GM13976 (cell line): ENCODE results near the gene XCR1.

Experiments
- DNase-seq: peaks from one replicate; pipeline ENCODE4 v3.0.0; 2012; ENCODE audit warnings: low spot score
- CTCF ChIP-seq: IDR thresholded peaks from 2 replicates; pipeline ENCODE4 v1.5.1; 2012; ENCODE audit warnings: borderline replicate concordance, mild to moderate bottlenecking; ENCODE audit not compliant: insufficient read depth; ENCODE audit errors: extremely low read depth, missing control alignments, control extremely low read depth
- in situ Hi-C: fragments of 300-500 bp; cut with MboI; formaldehyde crosslinking; loops from one replicate; pipeline ENCODE4 v1.12.0; 2022; ENCODE audit warnings: low sequenced_read_pairs, mixed read lengths, inconsistent platforms; ENCODE audit not compliant: unreplicated experiment

XCR1 gene

DNA sequence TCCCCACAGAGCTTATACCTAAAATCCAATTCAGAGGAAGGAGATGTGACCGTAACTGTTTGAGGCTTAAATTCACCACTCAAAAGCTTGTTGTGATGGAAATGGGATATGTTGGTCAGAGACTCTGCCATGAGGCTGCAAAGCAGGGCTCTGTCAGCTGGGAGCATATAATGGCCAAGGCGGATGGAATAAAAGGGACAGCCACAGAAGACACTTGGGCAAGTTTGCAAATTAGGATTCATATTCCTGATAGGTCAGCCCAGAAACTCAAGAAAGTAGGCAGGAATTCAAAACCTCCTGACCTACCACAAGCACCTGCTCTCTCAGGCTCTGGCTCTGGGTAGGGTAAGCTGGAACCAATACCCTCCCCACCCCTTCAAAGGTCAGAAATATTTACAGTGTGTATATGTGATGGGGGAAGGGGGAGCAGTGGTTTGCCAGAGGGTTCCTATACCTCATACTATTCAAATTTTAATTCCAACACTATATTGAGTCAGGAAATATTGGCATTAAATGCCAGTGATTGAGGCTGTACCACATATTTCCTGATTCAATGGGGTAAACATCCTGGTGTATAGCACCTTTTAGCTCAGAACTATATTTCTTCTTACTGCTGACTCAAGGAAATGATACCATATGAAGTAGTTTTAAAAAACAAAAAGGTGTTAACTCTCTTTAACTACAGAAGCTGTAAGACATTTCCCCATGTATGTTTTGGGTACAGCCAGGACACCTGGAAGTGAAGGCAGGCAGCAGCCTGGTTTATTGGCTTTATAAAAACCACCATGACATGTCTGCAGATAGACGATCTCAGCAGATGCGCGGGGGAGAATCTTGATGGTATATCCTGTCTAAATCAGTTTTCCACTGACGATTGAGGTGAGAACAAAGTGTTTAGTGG lies 50.8 kb downstream of the XCR1 start:
- TF ChIP-seq CTCF = no peak
- no peak for DNase-seq
- in situ Hi-C loops = no loop called here

DNA sequence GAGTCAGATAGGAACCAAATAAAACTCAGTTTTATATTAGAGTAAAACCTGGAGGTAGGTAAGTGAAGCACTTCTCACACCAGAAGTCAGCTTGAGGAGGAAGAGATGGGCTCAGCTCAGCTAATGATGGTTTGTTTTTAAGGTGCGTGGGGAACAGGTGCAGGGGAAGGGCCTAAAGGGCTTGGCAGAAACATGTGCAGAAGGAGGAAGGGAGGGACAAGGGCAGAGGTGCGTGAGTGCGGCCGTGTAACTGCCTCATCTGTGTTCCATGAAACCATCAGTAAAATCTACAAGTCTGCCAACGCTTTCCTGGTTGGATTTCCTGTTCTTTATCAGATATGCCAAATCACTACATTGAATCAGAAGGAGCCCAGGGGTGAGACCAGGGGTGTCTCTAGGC lies 51.6 kb downstream of the XCR1 start:
- in situ Hi-C loops = no loop called here
- no peak for DNase-seq
- no peak for TF ChIP-seq CTCF

DNA sequence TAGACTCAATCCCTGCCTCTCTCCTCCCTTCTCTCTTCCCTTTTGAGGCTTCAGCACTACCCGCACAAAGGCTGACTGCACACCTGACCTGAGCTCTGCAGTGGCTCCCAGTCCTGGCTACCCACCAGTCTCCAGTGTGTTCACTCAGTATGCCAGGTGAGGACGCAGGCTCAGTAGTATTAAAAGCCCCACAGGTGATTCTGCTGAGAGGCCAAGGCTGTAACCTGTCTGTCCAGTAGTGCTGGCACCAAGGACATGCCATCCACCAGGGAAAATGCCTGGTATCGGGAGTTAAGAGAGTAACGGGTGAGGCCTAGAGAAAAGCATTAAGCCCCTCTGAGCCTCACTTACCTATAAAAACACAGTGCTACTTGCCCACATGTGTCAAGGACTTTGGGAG lies 52.6 kb downstream of the XCR1 start:
- in situ Hi-C loops = no loop called here

DNA sequence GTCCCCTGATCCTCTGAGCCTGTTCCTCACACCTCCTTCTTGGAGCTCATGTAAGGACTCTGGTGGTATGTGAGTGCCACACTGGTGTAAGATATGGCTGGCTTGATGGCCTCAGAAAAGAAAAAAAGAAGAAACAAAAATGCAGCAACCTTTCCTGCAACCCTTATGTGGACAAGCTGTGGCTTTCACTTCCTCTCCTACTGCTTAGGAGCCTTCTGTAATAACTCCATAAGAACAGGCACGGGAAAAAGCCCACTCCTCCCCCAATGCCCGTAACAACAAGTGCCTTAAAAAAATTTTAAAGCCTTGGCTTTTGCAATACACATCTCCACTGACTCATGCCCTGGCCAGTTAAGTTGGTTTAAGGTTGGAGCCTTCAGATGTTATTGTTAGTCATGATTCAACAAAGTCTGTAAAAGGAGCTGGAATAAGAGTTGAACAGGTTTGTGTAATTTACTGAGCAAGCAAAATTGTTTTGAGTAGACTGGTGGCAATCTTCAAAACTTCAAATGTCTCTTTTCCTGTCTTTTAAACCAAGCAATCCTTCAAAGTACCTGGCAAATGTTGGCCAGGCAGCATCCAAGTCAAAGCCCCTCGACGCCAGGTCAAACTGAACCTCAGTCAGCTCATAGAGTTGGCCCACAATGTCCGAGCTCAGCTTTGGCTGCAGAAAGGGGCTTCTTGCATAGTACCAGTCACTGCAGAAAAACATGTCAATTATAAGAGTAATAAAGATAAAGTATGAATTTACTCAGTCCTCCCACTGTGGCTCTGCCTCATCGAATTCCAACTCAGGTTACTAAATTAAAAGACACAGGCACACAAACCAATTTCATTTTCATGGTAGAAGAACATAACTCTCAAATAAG lies 54.5 kb downstream of the XCR1 start:
- DNase-seq = no peak
- in situ Hi-C loops = no loop called here
- TF ChIP-seq CTCF = no peak

More for the DNA sequence above, 52.6 kb downstream of the XCR1 start:
- DNase-seq = no peak
- no peak for TF ChIP-seq CTCF

DNA sequence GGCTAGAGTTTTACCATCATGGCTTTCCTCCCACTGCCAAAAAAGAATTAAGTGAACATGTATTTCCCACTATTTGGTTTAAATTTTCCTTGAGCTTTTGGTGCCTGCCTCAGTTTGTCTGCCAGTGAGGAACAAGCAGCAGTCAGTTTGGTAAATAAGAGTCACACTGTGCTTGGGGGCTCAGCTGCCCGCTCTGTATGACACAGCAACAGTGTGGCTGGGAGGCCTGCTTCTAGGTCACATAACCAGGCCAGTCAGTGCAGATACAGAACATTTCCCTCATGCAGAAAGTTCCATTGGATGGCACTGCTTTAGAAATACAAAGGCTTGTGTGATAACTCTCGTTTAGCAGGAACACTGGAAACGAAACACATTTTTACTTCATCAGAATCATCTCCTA lies 57.3 kb downstream of the XCR1 start:
- DNase-seq = no peak
- in situ Hi-C loops = no loop called here
- no peak for TF ChIP-seq CTCF

- in situ Hi-C loops = no loop called here
- TF ChIP-seq CTCF = no peak
- DNase-seq = no peak
Observed at GRCh38 chr3:45969116-45969515, 58.2 kb downstream of the XCR1 start.
